SU-DHL-6 (cell line): ENCODE results near the gene BNIP1.

Source experiments
- H2AFZ ChIP-seq: fragments of 200-600 bp; sonication (generic); 2 replicates; pipeline ENCODE4 v1.6.1; 2014; ENCODE audit warnings: low read depth, mild to moderate bottlenecking, moderate library complexity, mixed read lengths, antibody characterized with exemption, low read length; ENCODE audit not compliant: severe bottlenecking
- H3F3A ChIP-seq: fragments of 200-600 bp; shearing (Covaris generic); 2 replicates; pipeline ENCODE4 v1.6.0; 2016; ENCODE audit warnings: antibody characterized with exemption, mild to moderate bottlenecking; ENCODE audit not compliant: insufficient read depth
- H3K27ac ChIP-seq: fragments of 200-600 bp; sonication (generic); 2 replicates; pipeline ENCODE4 v1.5.1; 2016; ENCODE audit warnings: low read depth, mild to moderate bottlenecking, low read length, moderate library complexity, mixed read lengths
- H3K27me3 ChIP-seq: fragments of 200-600 bp; sonication (generic), shearing (Covaris generic); 2 replicates; pipeline ENCODE4 v1.6.0; 2014; ENCODE audit warnings: mild to moderate bottlenecking, low read length
- H3K36me3 ChIP-seq: fragments of 200-600 bp; sonication (generic); 2 replicates; pipeline ENCODE4 v1.6.1; 2014; ENCODE audit warnings: mild to moderate bottlenecking, low read length, mixed read lengths
- H3K4me2 ChIP-seq: fragments of 300-600, 200-600 bp; shearing (Covaris generic), sonication (generic); 2 replicates; pipeline ENCODE4 v1.6.0; 2014; ENCODE audit warnings: low read length, low read depth, mild to moderate bottlenecking; ENCODE audit not compliant: poor library complexity, severe bottlenecking
- H3K4me3 ChIP-seq: fragments of 200-600 bp; sonication (generic); 2 replicates; pipeline ENCODE4 v1.5.1; 2014; ENCODE audit warnings: antibody characterized with exemption, low read length, mild to moderate bottlenecking, mixed read lengths; ENCODE audit not compliant: insufficient read depth, poor library complexity, severe bottlenecking
- H3K79me2 ChIP-seq: fragments of 200-600 bp; sonication (generic); 2 replicates; pipeline ENCODE4 v1.6.1; 2014; ENCODE audit warnings: mild to moderate bottlenecking, low read length, moderate library complexity; ENCODE audit not compliant: insufficient read depth
- H3K9ac ChIP-seq: fragments of 200-600 bp; sonication (generic); 2 replicates; pipeline ENCODE4 v1.7.0; 2014; ENCODE audit warnings: mild to moderate bottlenecking, low read length
- H3K9me2 ChIP-seq: fragments of 200-600 bp; sonication (generic); replicated peaks from 2 replicates; pipeline ENCODE4 v1.6.1; 2014; ENCODE audit warnings: low read length; ENCODE audit not compliant: insufficient read depth
- H3K9me3 ChIP-seq: fragments of 200-600 bp; sonication (generic); 2 replicates; pipeline ENCODE4 v1.6.1; 2014; ENCODE audit warnings: low read length, mixed read lengths; ENCODE audit not compliant: insufficient read depth
- H4K20me1 ChIP-seq: fragments of 200-600 bp; sonication (generic); 2 replicates; pipeline ENCODE4 v1.6.1; 2014; ENCODE audit warnings: low read depth, mild to moderate bottlenecking, antibody characterized with exemption, low read length, moderate library complexity, mixed read lengths
- EZH2phosphoT487 ChIP-seq: fragments of 200-600 bp; sonication (generic), shearing (Covaris generic); conservative IDR thresholded peaks from 2 replicates; pipeline ENCODE4 v1.6.1; 2018; ENCODE audit warnings: mild to moderate bottlenecking, antibody characterized with exemption, low read length, moderate library complexity, mixed read lengths
- TF ChIP-seq, protein P1 (sequence below): fragments of 200-600 bp; sonication (generic); IDR thresholded peaks from one replicate; pipeline ENCODE4 v1.5.1; 2017; ENCODE audit warnings: antibody characterized with exemption, mild to moderate bottlenecking, low read length, moderate library complexity; ENCODE audit not compliant: insufficient read depth, poor library complexity, severe bottlenecking

The BNIP1 gene

GRCh38 chr5:173165177-173166016 lies 21.1 kb downstream of the BNIP1 start:
- Histone ChIP-seq H4K20me1 (no peaks in the 10 kb centered on the region), H3K9me3 (no peaks in the 10 kb centered on the region), H3K9ac (no peak overlapping the region), H3K36me3 (no peaks in the 10 kb centered on the region), H3K9me2 (no peaks in the 10 kb centered on the region), H2AFZ (no peak overlapping the region), H3K27ac (no peak overlapping the region), H3K4me2 (no peak overlapping the region), H3K27me3 (no peaks in the 10 kb centered on the region), H3K4me3 (no peak overlapping the region), H3K79me2 (no peaks in the 10 kb centered on the region), H3F3A (no peaks in the 10 kb centered on the region)
- TF ChIP-seq EZH2phosphoT487 = no peak
- TF ChIP-seq, protein P1, sequence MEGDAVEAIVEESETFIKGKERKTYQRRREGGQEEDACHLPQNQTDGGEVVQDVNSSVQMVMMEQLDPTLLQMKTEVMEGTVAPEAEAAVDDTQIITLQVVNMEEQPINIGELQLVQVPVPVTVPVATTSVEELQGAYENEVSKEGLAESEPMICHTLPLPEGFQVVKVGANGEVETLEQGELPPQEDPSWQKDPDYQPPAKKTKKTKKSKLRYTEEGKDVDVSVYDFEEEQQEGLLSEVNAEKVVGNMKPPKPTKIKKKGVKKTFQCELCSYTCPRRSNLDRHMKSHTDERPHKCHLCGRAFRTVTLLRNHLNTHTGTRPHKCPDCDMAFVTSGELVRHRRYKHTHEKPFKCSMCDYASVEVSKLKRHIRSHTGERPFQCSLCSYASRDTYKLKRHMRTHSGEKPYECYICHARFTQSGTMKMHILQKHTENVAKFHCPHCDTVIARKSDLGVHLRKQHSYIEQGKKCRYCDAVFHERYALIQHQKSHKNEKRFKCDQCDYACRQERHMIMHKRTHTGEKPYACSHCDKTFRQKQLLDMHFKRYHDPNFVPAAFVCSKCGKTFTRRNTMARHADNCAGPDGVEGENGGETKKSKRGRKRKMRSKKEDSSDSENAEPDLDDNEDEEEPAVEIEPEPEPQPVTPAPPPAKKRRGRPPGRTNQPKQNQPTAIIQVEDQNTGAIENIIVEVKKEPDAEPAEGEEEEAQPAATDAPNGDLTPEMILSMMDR = no peak

DNA sequence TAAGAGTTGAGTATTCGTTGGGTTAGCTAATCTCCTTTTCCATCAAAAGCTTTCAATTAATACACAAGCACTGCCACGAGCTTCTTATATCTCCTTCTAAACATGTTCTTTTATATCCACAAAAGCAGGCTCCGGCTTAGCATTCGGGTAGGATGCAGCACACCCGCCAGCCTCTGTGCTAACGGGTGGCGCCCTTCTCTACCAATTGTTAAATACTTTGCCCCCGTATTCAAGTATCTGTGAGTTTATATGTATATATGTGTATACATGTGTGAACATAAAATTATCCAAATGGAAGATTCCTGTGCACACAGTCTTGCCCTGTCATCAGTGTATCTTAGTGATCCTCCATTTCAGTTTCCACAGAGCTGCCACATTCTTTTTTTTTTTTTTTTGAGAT lies 27.8 kb downstream of the BNIP1 start:
- H3K4me2 ChIP-seq = no peak overlapping the region
- no peak for TF ChIP-seq EZH2phosphoT487
- TF ChIP-seq, protein P1 = no peak
- H3K9me2 ChIP-seq = no peaks in the 10 kb centered on the region
- H3K27me3 ChIP-seq = no peaks in the 10 kb centered on the region
- no peak overlapping the region for H3K9ac ChIP-seq
- no peak overlapping the region for H2AFZ ChIP-seq
- H3K4me3 ChIP-seq = no peak overlapping the region
- H3K79me2 ChIP-seq = no peaks in the 10 kb centered on the region
- H4K20me1 ChIP-seq = no peaks in the 10 kb centered on the region
- H3K36me3 ChIP-seq = no peaks in the 10 kb centered on the region
- H3K27ac ChIP-seq = no peak overlapping the region
- no peaks in the 10 kb centered on the region for H3K9me3 ChIP-seq
- no peaks in the 10 kb centered on the region for H3F3A ChIP-seq

GRCh38 chr5:173175523-173175922 lies 31.2 kb downstream of the BNIP1 start:
- H3K9me2 ChIP-seq = no peaks in the 10 kb centered on the region
- H3K4me2 ChIP-seq = no peak overlapping the region
- H3K27me3 ChIP-seq = no peaks in the 10 kb centered on the region
- no peaks in the 10 kb centered on the region for H3F3A ChIP-seq
- no peak overlapping the region for H3K4me3 ChIP-seq
- H3K9ac ChIP-seq = no peak overlapping the region
- no peak overlapping the region for H2AFZ ChIP-seq
- TF ChIP-seq, protein P1 = no peak
- no peak for TF ChIP-seq EZH2phosphoT487
- H3K9me3 ChIP-seq = no peaks in the 10 kb centered on the region
- H3K36me3 ChIP-seq = no peaks in the 10 kb centered on the region
- no peak overlapping the region for H3K27ac ChIP-seq
- no peaks in the 10 kb centered on the region for H4K20me1 ChIP-seq
- no peaks in the 10 kb centered on the region for H3K79me2 ChIP-seq
